Measurements from ENCODE around the gene ZBTB16.

DNA sequence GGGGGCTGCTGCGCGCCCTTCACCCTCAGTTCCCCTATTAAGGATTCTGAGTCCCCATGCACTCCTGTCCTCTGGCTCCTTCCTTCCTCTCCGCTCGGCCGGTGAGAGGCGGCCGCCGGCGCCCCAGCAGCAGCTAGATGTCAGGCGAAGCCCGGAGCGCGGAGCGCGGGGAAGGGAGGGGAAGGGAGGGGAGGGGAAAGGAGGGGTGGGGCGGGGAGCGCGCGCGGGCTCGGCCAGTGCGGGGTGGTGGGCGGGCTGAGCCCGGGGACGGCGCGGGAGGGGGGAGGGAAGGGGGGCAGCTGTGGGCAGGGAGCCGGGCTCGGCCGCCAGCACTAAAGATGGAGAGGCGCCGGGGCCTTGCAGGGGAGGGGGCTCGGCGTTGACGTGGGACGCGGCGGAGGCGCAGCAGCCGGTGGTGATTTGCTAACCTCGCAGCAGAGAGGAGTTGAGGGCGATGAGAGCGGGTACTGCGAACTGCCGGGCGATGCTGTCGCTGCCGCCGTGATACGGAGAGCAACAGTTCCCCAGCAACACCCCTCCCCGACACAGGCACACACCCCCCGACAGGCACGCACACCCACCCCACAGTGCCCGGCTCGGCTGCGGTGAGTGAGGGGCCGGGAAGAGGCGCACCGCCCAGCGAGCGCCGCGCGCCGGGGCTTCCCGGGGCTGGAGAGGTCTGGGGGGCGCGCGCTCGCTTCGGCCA lies at the start of gene ZBTB16:
- TF ChIP-seq EZH2phosphoT487 (IDR thresholded peaks at IDR 0.05; ENCODE audit: unreplicated experiment) (no peak), CREB1 (CRISPR knock-in tag; IDR thresholded peaks at IDR 0.05; ENCODE audit: low read depth) (peak; percentile 74), POLR2AphosphoS5 (IDR thresholded peaks at IDR 0.05; ENCODE audit: low read depth) (peak; percentile 36; the same call in 1 of the 2 replicates), JUNB (IDR thresholded peaks at IDR 0.05; ENCODE audit: unreplicated experiment) (no peak)
- TF ChIP-seq, protein P1, sequence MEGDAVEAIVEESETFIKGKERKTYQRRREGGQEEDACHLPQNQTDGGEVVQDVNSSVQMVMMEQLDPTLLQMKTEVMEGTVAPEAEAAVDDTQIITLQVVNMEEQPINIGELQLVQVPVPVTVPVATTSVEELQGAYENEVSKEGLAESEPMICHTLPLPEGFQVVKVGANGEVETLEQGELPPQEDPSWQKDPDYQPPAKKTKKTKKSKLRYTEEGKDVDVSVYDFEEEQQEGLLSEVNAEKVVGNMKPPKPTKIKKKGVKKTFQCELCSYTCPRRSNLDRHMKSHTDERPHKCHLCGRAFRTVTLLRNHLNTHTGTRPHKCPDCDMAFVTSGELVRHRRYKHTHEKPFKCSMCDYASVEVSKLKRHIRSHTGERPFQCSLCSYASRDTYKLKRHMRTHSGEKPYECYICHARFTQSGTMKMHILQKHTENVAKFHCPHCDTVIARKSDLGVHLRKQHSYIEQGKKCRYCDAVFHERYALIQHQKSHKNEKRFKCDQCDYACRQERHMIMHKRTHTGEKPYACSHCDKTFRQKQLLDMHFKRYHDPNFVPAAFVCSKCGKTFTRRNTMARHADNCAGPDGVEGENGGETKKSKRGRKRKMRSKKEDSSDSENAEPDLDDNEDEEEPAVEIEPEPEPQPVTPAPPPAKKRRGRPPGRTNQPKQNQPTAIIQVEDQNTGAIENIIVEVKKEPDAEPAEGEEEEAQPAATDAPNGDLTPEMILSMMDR (conservative IDR thresholded peaks at IDR 0.05; ENCODE audit: low read depth in 2 of 2): peak in 1 of 2 experiments; percentile 24; a peak in 2 of 4 replicates
- TF ChIP-seq, protein P2, sequence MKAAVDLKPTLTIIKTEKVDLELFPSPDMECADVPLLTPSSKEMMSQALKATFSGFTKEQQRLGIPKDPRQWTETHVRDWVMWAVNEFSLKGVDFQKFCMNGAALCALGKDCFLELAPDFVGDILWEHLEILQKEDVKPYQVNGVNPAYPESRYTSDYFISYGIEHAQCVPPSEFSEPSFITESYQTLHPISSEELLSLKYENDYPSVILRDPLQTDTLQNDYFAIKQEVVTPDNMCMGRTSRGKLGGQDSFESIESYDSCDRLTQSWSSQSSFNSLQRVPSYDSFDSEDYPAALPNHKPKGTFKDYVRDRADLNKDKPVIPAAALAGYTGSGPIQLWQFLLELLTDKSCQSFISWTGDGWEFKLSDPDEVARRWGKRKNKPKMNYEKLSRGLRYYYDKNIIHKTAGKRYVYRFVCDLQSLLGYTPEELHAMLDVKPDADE (IDR thresholded peaks at IDR 0.05): no peak

Data from GM23338 (cell line).